Measurements from ENCODE around the gene R3HDM2.

DNA sequence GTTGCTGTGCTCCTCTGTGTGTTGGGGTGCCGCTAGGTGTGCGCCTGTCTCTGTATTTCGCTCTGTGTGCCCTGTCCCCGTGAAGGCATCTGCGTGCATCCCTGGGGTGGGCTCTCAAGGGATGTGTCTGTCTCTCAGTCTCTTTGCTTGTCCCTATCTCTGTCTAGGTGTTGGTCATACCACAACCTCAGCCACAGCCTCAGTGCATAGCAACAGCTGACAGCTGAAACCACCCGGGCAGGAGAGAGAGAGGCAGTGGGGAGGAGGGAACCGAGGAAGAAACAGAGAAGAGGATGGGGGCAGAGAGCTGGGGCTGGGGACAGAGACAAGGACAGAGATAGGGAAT, 215.2 kb downstream of the R3HDM2 start:
- TF ChIP-seq SUZ12 (IDR thresholded peaks at IDR 0.05; ENCODE audit: extremely low read depth, insufficient read depth, insufficient read length) (no peak), ZNF274 (IDR thresholded peaks at IDR 0.05; ENCODE audit: low read depth, low read length) (no peak)
